HuH-7.5 (cell line): ENCODE results near the gene PCMTD2.
"Not testable (repeated sequence)": the region's sequence is repeated elsewhere in the genome, so short reads cannot be mapped to it uniquely, and the experiment has no call there.

Source experiments
- DNase-seq: peaks from one replicate; pipeline ENCODE4 v3.0.0; 2011; ENCODE audit warnings: low spot score

The PCMTD2 gene

GRCh38 chr20:64256282-64256935 is 861 bp downstream of the PCMTD2 start:
- no peak for DNase-seq

GRCh38 chr20:64257107-64257757 is 1.7 kb downstream of the PCMTD2 start:
- no peak for DNase-seq

DNA sequence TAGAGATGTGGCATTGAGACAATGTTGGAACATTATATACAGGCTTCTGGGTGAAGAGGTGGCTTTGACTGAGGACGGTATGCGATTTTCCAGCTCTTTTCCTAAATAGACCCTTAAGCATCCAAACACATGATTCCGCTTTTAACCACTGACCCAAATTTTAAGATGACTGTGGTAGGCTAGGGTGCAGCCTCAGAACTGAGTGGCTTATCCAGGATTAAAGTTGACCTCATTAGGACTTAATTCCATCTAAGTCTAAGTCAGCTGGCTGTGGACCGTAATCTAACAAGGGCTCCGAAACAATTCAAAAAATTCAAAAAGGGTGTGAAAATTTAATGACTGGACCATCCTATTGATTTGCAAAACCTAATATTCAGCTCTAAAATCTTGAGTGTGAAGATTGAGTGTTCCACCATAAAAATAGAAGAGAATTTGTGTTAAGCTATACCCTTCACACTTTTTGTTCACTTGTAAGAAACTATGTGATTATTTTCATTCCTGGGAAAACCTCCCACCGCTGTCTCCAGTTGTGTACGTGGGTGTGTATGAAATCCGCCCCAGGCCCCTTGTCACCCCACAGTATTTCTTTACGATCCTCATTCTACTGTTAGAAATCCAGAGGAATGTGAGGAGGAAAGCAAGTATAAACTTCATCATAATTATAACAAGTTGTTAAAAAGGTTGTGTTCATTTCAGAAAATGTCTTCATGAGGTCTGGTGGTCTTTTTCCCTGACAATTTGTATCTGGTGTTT is 2.7 kb downstream of the PCMTD2 start:
- no peak for DNase-seq

DNA sequence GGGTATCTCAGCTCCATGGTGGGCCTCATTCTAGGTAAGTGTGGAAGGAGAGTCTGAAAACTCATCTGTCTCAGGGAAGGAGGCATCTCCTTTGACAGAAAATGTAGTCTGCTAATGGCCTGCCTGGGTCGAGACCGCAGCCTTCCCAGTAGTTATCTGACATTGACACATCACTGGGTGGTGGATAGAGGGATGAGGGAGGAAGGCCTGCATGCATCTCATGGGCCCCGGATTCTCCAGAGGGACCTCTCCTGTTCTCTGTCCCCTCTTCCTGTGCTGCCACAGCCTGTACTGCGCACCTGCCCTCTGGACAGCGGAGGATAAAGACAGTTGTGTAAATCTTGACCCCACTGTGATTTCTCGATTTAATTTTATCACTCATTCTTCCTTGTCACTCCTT is 4.7 kb downstream of the PCMTD2 start:
- DNase-seq: no peak

GRCh38 chr20:64261138-64261537 is 5.6 kb downstream of the PCMTD2 start:
- no peak for DNase-seq

DNA sequence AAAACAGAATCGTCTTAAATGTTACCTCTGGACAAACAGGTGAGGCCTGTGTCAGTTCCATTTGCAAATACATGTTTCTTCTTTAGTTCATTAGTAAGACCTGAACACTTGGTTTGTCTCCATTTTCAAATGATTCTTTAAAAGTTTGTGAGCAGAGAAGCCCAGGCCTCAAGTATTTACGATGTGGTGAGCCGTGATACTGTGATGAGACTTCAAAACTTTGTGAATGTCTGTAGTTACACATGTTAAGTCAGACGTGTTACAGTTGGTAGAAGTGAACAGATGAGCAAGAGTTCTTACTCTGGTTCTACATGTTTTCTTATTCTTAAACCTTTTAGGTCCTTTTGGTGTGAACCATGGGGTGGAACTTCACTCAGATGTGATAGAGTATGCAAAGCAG is 8.5 kb downstream of the PCMTD2 start:
- no peak for DNase-seq

GRCh38 chr20:64265201-64265600 is 9.7 kb downstream of the PCMTD2 start:
- no peak for DNase-seq

GRCh38 chr20:64266988-64267387 is 11.4 kb downstream of the PCMTD2 start:
- no peak for DNase-seq

- no peak for DNase-seq
Measured at GRCh38 chr20:64268174-64268573, 12.6 kb downstream of the PCMTD2 start.

GRCh38 chr20:64269604-64270411 is 14.3 kb downstream of the PCMTD2 start:
- no peak for DNase-seq

GRCh38 chr20:64271636-64272035 is 16.1 kb downstream of the PCMTD2 start:
- DNase-seq: no peak

GRCh38 chr20:64273109-64273508 is 17.6 kb downstream of the PCMTD2 start:
- DNase-seq: no peak

DNA sequence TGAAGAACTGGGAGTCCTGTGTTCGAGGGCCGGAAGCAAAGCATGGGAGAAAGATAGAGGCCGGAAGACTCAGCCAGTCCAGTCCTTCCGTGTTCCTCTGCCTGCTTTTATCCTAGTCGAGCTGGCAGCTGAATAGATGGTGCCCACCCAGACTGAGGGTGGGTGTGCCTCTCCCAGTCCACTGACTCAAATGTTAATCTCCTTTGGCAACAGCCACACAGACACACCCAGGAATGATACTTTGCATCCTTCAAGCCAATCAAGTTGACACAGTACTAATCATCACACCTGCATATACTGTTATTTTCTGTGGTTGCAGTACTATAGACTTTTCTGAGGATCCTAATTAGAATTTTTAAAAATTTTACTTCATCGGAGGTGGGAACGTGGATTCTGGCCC is 21.3 kb downstream of the PCMTD2 start:
- no peak for DNase-seq

DNA sequence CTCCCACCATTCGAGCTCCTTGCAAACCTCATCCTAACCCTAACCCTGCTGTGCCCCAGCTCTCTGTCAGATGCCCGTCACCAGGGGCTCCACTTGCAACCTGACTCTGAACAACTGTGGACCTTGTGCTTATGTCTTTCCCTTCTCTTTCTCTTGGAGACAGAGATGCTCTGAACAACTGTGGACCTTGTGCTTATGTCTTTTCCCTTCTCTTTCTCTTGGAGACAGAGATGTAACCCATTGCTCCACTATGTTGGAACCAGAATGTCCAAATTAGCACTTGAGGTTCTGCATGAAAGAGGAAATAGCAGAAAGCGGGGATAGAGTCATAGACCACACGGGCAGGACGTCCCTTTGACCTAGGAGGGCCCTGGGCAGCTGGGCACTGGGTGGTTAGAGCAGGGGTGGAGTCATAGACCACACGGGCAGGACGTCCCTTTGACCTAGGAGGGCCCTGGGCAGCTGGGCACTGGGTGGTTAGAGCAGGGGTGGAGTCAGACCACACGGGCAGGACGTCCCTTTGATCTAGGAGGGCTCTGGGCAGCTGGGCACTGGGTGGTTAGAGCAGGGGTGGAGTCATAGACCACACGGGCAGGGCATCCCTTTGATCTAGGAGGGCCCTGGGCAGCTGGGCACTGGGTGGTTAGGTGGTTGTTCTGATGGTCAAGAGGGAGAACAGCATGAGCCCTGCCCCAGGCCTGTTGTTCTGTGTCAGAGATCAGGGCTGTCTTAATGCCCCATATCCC is 22.2 kb downstream of the PCMTD2 start:
- DNase-seq: no peak

DNA sequence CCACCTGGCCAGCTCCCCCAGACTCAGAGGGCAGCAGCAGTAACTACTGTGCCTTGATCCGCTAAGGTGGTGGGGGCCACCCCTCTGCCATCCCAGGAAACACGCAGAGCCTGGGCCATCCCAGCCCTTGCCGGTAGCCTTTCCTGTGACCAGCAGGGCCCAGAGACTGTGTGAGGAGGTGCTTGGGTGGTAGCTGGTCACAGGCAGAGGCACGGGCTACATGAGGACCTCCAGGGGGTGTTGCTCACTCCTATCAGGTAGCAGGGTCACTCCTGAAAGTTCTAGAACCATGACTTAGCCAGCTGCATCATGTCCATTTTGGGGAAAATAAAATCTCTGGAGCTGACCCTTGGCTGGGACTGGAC is 22.8 kb downstream of the PCMTD2 start:
- DNase-seq: no peak

DNA sequence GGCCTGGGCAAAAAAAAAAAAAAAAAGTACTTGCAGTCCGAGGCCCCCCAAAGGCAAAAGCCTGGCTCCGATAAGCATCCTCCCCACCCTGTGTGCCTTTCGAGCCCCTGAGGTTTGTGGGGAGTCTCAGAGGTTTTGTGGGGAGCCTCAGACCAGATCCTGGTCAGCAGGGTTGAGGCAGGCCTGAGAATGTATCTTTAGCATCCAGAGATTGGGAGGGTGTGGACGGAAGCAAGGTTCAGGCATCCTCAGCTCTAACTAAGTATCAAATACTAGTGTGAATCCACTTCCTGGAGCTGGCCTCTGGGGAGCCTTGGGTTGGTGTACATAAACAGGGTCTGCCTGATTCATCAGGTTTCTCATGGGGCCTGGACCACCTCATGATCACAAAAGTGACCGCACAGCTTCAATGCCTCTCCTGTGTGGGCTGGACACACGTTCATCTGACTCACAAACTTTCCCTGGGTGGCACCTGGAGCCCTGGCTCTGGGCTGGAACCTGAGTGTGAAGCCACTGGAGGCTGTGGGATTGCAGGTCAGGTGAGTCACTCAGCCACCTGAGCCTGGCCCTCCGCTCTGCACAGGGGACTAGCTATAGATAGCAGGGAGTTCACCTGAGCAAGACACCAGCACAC is 24.4 kb downstream of the PCMTD2 start:
- DNase-seq: no peak

DNA sequence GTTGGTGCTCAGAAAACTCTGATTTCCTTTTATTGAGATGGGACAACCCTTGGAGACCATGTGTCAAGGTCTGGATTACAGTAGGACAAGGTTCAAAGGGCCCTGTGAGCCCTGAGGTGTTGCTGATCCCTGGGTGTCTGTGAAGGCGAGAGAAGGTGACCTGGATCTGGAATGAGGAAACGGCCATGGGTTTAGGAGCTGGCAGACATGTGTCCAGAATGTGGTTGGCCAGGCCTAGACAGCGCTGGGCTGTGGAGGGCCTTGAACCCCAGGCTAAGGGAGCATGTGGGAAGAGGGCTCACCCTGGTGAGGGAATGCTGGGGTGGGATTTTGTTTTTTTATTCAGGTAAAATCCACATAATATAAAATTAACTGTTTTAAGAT is 24.9 kb downstream of the PCMTD2 start:
- no peak for DNase-seq

DNA sequence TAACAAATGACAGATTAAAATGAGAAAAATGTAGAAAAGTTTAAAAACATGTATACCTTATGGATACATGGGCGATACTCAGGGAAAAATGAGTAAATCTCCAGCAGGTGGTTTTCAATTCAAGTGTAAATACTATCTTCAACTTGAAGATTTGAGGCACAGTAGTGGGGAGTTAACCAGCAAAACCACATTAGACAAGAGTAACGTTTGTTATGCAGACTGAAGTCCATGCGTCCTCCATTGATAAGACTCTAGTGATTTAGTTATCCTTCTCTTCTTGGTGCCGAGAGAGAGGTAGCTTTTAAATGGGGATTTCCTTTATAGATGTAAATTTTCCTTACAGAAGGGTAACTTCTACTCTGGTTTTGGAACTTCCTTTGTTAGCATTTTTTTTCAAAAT is 28.1 kb downstream of the PCMTD2 start:
- DNase-seq: no peak

GRCh38 chr20:64285579-64286446 is 30.3 kb downstream of the PCMTD2 start:
- DNase-seq: not testable (repeated sequence)
